PFSK-1 (cell line): ENCODE measurements around the gene ZSCAN5A.

Experiments
- FOXP2 ChIP-seq: optimal IDR thresholded peaks from 2 replicates; pipeline ENCODE3; 2011; ENCODE audit warnings: borderline replicate concordance, control low read depth, inconsistent platforms; ENCODE audit not compliant: insufficient read depth; ENCODE audit errors: extremely low read length, extremely low read depth
- POLR2AphosphoS5 ChIP-seq: IDR thresholded peaks from 2 replicates; pipeline ENCODE4 v1.6.1; 2012; ENCODE audit warnings: low read depth, mild to moderate bottlenecking, control low read depth, low read length, moderate library complexity
- SIN3A ChIP-seq: IDR thresholded peaks from 2 replicates; pipeline ENCODE4 v1.6.1; 2012; ENCODE audit warnings: mild to moderate bottlenecking, low read length, moderate library complexity, borderline replicate concordance; ENCODE audit not compliant: insufficient read depth
- TAF1 ChIP-seq: IDR thresholded peaks from 2 replicates; pipeline ENCODE4 v1.6.1; 2012; ENCODE audit warnings: low read length, control low read depth, borderline replicate concordance; ENCODE audit not compliant: insufficient read depth
- TF ChIP-seq, protein P1 (sequence below), 2 experiments: IDR thresholded peaks; 2 replicates each; pipeline versions ENCODE4 v1.6.1 to v1.8.0; 2011 to 2012; ENCODE audit warnings: low read depth in 2 of 2, low read length in 2 of 2, control low read depth in 1 of 2, inconsistent platforms in 1 of 2, mild to moderate bottlenecking in 1 of 2, moderate library complexity in 1 of 2; ENCODE audit not compliant: insufficient read depth in 1 of 2

GRCh38 chr19:56314018-56314380, 640 bp downstream of the ZSCAN5A start:
- no peak for TF ChIP-seq POLR2AphosphoS5
- no peak for TF ChIP-seq FOXP2
- TF ChIP-seq, protein P1, sequence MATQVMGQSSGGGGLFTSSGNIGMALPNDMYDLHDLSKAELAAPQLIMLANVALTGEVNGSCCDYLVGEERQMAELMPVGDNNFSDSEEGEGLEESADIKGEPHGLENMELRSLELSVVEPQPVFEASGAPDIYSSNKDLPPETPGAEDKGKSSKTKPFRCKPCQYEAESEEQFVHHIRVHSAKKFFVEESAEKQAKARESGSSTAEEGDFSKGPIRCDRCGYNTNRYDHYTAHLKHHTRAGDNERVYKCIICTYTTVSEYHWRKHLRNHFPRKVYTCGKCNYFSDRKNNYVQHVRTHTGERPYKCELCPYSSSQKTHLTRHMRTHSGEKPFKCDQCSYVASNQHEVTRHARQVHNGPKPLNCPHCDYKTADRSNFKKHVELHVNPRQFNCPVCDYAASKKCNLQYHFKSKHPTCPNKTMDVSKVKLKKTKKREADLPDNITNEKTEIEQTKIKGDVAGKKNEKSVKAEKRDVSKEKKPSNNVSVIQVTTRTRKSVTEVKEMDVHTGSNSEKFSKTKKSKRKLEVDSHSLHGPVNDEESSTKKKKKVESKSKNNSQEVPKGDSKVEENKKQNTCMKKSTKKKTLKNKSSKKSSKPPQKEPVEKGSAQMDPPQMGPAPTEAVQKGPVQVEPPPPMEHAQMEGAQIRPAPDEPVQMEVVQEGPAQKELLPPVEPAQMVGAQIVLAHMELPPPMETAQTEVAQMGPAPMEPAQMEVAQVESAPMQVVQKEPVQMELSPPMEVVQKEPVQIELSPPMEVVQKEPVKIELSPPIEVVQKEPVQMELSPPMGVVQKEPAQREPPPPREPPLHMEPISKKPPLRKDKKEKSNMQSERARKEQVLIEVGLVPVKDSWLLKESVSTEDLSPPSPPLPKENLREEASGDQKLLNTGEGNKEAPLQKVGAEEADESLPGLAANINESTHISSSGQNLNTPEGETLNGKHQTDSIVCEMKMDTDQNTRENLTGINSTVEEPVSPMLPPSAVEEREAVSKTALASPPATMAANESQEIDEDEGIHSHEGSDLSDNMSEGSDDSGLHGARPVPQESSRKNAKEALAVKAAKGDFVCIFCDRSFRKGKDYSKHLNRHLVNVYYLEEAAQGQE (IDR thresholded peaks at IDR 0.05; ENCODE audit: insufficient read depth in 1 of 2, low read depth in 2 of 2, low read length in 2 of 2): no peak
- TF ChIP-seq SIN3A: 0 out of 2 replicates have a peak, but pooled peaks have one; percentile 20
- no peak for TF ChIP-seq TAF1
